GM18861 (cell line): ENCODE results near the gene HDAC7.
A peak's percentile ranks its signal among the peaks of the same experiment; 100 is the strongest.

Experiments used
- ATAC-seq: cut with Tn5 transposase; IDR thresholded peaks from one replicate; pipeline ENCODE4 v1.9.1; 2021; ENCODE audit not compliant: unreplicated experiment

HDAC7 gene

DNA sequence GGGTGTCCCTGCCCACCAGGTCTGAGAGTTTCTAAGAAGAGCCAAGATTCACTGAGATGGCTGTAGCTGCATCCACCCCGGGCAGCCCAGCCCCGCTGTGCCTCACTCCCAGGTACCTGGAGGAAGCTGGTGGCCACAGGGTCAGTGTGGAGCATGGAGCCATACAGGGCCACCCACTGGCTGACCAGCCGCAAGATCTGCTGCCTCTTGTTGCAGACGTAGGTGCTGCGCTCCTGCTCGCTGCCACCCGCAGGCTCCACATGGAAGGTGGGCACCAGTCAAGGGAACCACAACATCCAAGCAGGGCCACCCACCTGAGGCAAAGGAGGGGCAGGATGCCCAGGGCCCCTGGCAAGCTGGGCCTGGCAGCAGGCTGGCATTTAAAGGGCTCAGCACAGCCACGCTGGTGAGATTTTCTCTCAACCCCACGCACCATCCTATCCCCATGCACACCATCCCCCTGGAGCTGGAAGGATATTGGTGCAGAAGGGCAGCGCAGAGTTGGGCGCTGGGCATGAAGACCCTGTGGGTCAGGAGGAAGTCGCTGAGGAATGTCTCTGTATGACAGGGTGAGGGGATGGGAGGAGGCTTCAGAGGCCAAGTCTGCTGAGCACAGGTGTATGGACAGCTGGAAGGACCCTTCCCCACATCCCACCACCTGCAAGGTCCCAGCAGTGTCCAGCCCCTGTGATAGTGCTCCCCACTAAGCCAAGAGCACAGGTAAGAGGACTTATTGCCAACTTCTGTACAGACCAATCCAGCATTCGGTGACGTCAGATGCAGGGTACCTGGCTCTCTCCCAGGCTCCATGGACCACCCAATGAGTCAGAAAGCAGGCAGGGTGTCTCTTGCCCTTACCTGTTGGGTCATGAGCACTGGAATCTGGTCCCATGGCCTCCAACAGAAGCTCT is 71.9 kb downstream of the HDAC7 start:
- ATAC-seq: no peak

- peak; percentile 42 for ATAC-seq
Observed at GRCh38 chr12:47747126-47747525, 72.6 kb downstream of the HDAC7 start.

GRCh38 chr12:47746523-47746922 is 73.2 kb downstream of the HDAC7 start:
- ATAC-seq: no peak

GRCh38 chr12:47746073-47746472 is 73.6 kb downstream of the HDAC7 start:
- no peak for ATAC-seq

DNA sequence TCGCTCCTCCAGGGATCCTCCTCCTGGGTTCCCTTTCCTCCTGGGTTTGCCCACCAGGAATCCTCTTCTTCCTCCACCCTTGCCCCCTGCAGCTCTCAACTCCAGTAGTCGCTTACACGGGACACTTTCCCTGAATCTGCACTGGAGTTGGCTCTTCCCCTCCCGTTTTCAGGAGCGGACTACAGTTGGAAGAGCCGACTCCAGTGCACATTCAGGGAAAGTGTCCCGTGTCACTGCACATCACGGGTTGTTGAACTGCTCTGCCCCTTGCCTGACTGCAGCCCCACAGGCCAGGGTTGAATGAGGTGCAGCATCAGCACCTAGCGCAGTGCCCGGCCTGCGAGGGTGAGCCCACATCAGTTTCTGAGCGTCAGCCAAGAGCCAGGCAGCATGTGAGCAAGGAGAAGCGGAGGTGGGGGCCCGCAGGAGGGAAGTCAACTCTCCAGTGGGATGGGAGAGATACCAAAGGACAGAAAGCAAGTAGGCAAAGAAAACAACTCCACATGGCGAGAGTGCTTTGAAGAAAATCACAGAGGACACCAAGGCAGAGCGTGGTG is 74.1 kb downstream of the HDAC7 start:
- ATAC-seq: no peak

GRCh38 chr12:47744778-47745436 is 74.8 kb downstream of the HDAC7 start:
- ATAC-seq: no peak

GRCh38 chr12:47744005-47744651 is 75.6 kb downstream of the HDAC7 start:
- ATAC-seq: no peak

DNA sequence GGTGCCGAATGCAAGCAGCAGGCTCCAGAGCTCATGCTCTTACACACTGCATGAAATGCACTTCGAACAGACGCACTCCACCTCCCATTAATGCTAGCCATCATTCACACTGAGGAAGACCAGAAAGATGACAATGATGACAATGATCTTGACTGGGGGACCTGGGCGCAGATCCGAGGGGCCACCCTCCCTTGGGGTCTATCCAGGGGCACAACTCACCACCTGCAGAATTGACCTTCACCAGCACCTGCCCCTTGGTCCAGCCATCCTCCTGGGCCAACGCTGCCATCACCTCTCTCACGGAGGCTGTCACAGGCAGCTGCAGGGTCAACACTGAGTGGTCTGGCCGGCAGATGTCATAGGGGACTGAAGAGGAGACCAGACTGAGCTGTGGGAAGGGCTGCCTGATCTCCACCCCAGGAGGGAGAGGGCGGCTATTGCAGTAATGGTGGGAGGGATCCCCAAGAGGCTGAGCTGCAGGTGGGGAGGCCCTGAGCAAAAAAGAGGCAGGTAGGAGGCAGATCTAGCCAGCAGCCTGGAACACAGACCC is 76.3 kb downstream of the HDAC7 start:
- ATAC-seq: no peak

GRCh38 chr12:47742253-47742825 is 77.4 kb downstream of the HDAC7 start:
- no peak for ATAC-seq

DNA sequence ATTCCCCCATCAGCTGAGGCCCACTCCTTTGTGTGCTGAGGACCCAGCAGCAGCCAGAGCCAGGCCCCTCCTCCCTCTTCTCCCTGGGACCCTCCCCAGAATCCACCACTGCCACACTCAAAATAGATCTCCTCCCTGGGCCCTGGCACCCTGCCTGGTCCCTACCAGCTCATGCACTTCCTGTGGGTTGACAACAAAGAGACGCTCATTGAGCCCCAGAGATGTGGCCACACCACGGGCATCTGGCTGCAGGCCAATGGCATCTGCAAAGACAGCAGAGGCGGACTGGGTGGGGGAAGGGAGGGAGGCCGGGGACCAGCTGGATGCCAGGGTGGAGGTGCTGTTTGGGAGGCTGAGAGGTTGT is 78.4 kb downstream of the HDAC7 start:
- ATAC-seq: peak; percentile 37

DNA sequence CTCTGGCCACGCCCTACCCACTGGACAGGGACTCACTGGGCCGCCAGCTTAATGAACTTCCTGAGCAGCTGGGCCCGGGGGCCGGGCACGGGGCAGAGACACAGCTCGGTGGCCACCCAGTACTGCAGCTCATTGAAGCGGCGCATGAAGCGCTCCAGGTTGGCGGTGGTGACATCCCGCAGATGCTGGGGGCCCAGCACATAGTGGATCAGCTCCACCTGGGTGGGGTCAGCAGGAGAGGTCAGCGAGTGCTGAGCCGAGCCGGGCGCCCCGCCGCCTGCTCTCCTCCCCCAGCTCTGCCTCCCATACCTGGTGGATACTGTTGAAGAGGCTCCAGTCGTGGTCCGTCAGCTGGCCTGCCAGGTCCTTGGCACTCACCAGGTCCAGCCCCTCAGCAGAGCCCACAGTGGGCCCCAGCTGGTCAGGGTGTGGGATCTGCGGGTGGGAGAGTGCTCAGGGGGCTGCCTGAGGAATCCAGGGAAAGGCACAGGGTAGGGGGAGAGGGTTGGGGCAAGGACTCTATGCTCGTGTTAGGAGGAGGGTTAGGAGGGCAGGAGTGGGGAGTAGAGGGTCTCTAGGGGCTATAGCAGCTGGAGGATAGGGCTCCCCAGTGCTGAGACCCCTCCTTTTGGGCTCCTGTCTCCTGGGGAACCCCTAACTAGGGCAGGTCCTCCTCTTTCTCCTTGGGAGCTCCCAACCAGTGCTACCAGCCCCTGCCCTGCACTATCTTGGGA is 78.9 kb downstream of the HDAC7 start:
- ATAC-seq: peak; percentile 43

GRCh38 chr12:47739979-47740378 is 79.7 kb downstream of the HDAC7 start:
- peak; percentile 58 for ATAC-seq

GRCh38 chr12:47739297-47739696 is 80.4 kb downstream of the HDAC7 start:
- no peak for ATAC-seq

GRCh38 chr12:47737936-47738594 is 81.6 kb downstream of the HDAC7 start:
- no peak for ATAC-seq

GRCh38 chr12:47736877-47737676 is 82.6 kb downstream of the HDAC7 start:
- ATAC-seq: no peak

- no peak for ATAC-seq
Observed at GRCh38 chr12:47736216-47736615, 83.5 kb downstream of the HDAC7 start.

GRCh38 chr12:47735649-47736048 is 84.1 kb downstream of the HDAC7 start:
- ATAC-seq: no peak

- no peak for ATAC-seq
Observed at GRCh38 chr12:47734725-47735480, 84.8 kb downstream of the HDAC7 start.
